Umbilical cord (tissue), 2 donors: ENCODE data around the gene RMND5A. TPM values are rescaled to one million over a fixed set of nuclear protein-coding genes. Genes with fewer than 3 reads are reported as not detected.

Experiments
- DNase-seq: peaks from one replicate; pipeline ENCODE4 v3.0.0-alpha.2; 2015; ENCODE audit warnings: low spot score
- total RNA-seq: library from RNA; depleted of rRNA; stranded (reverse); fragments of >200 nt; gene quantifications from one replicate; pipeline ENCODE4 v1.2.3, GENCODE V29; 2014; ENCODE audit warnings: low replicate concordance; ENCODE audit not compliant: insufficient read depth

Gene RMND5A
- total RNA-seq, 1 donor from 2014 or later, result 36.1 TPM

DNA sequence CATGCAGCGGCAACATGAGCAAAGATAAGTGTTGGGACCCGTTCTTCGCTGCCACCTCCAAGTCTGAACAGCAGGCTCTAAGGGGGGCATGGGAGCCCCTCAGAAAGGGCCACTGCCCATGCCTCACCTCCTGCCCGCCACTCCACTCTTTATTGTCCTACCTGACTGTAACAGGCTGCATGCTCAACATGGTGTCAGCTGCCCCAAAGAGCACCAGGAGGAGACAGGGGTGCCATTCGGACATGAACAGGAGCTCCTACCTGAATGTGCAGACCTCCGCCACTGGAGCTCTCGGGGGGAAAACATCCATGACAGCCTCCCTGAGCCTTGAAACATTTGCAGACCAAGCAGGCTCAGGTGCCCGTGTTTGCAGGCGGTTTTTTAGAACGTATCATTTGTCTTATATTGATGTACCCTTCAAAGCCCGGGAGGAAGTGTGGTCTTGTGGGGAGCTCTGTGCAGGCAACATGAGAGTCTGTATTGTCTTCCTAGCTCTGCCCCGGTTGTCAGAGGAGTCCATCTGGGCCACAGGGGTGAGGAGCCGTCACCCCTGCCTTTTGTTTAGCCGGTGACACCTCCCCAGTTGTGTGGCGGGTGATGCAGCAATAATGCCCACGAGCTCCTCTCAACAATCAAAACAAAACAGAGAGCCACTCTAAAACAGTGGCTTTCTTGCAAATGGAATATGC lies 105.7 kb downstream of the RMND5A start:
- no peak for DNase-seq

DNA sequence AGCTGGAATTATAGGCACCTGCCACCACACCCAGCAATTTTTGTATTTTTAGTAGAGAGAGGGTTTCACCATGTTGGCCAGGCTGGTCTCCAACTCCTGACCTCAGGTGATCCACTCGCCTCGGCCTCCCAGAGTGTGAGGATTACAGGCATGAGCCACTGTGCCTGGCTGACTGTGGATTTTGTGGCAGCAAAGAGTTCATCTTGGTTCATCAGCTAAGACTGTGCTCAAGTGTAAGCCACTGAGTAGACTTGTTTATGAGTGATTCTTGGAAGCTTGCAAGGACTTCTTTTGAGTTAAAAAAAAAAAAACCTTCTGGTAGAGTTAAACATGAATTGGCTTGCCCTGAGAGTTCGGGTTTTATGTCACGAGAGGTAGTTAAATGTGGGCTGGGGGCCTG lies 106.9 kb downstream of the RMND5A start:
- DNase-seq, result no peak

Other genes starting within 250 kb of the RMND5A start
- gene CHMP3, start 156.8 kb upstream of the RMND5A start, total RNA-seq, result 121 TPM
- 37.8 TPM for gene RNF103, start 96.4 kb upstream of the RMND5A start, total RNA-seq
- gene CD8A, start 70.6 kb downstream of the RMND5A start, total RNA-seq, result 10.6 TPM
- gene CD8B, start 141.6 kb downstream of the RMND5A start, total RNA-seq, result not detected
- not detected for gene RGPD1, start 221.8 kb downstream of the RMND5A start, total RNA-seq